Fibroblast of lung (primary cell): ENCODE data around the gene ZNF140.

Experiments used
- CTCF ChIP-seq, 2 donors: IDR thresholded peaks in 1 of 2; conservative IDR thresholded peaks in 1 of 2; 1 replicate in 1 of 2; 2 replicates in 1 of 2; pipeline ENCODE4 v1.5.1; 2011 to 2012; ENCODE audit warnings: low read length in 2 of 2, control low read depth in 1 of 2, inconsistent platforms in 1 of 2, low read depth in 1 of 2, mild to moderate bottlenecking in 1 of 2
- EZH2 ChIP-seq: IDR thresholded peaks from 2 replicates; pipeline ENCODE4 v1.5.1; 2012; ENCODE audit warnings: low read length, control low read depth, mild to moderate bottlenecking; ENCODE audit errors: missing control alignments

DNA sequence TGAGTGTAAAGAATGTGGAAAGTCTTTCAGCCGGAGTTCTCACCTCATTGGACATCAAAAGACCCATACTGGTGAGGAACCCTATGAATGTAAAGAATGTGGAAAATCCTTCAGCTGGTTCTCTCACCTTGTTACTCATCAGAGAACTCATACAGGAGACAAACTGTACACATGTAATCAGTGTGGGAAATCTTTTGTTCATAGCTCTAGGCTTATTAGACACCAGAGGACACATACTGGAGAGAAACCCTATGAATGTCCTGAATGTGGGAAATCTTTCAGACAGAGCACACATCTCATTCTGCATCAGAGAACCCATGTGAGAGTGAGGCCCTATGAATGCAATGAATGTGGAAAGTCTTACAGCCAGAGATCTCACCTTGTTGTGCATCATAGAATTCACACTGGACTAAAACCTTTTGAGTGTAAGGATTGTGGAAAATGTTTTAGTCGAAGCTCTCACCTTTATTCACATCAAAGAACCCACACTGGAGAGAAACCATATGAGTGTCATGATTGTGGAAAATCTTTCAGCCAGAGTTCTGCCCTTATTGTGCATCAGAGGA is 75.5 kb downstream of the ZNF140 start:
- TF ChIP-seq CTCF (conservative IDR thresholded peaks at IDR 0.05 in 1 of 2, IDR thresholded peaks at IDR 0.05 in 1 of 2; ENCODE audit: low read depth in 1 of 2, low read length in 2 of 2) = no peak
- TF ChIP-seq EZH2 = no peak
